OCI-LY3 (cell line): ENCODE measurements around the gene RBM19.

ENCODE experiments used
- EZH2phosphoT487 ChIP-seq: fragments of 200-600 bp; shearing (Covaris generic); IDR thresholded peaks from 2 replicates; pipeline ENCODE4 v1.6.1; 2018; ENCODE audit warnings: antibody characterized with exemption, mixed run types, low read depth
- TF ChIP-seq, protein P1 (sequence below): fragments of 200-600, 300-600 bp; sonication (generic); IDR thresholded peaks from 2 replicates; pipeline ENCODE4 v1.5.1; 2014; ENCODE audit warnings: antibody characterized with exemption, low read length, low read depth

- TF ChIP-seq, protein P1, sequence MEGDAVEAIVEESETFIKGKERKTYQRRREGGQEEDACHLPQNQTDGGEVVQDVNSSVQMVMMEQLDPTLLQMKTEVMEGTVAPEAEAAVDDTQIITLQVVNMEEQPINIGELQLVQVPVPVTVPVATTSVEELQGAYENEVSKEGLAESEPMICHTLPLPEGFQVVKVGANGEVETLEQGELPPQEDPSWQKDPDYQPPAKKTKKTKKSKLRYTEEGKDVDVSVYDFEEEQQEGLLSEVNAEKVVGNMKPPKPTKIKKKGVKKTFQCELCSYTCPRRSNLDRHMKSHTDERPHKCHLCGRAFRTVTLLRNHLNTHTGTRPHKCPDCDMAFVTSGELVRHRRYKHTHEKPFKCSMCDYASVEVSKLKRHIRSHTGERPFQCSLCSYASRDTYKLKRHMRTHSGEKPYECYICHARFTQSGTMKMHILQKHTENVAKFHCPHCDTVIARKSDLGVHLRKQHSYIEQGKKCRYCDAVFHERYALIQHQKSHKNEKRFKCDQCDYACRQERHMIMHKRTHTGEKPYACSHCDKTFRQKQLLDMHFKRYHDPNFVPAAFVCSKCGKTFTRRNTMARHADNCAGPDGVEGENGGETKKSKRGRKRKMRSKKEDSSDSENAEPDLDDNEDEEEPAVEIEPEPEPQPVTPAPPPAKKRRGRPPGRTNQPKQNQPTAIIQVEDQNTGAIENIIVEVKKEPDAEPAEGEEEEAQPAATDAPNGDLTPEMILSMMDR = no peak
- TF ChIP-seq EZH2phosphoT487 = no peak
Measured at GRCh38 chr12:113783811-113784210, 182.3 kb downstream of the RBM19 start.
